HG03097 (cell line): ENCODE results near the gene CSNK1G3.
"Not testable (repeated sequence)": the region's sequence is repeated elsewhere in the genome, so short reads cannot be mapped to it uniquely, and the experiment has no call there.

ENCODE experiments used
- ATAC-seq: cut with Tn5 transposase; IDR thresholded peaks from one replicate; pipeline ENCODE4 v1.9.1; 2021; ENCODE audit not compliant: unreplicated experiment, low FRiP score

CSNK1G3 gene

GRCh38 chr5:123628860-123629544 is 117.0 kb downstream of the CSNK1G3 start:
- ATAC-seq: no peak

- ATAC-seq: no peak
Measured at GRCh38 chr5:123636006-123636405, 124.0 kb downstream of the CSNK1G3 start.

- not testable (repeated sequence) for ATAC-seq
Measured at GRCh38 chr5:123637028-123637427, 125.1 kb downstream of the CSNK1G3 start.

- ATAC-seq: no peak
Measured at GRCh38 chr5:123639244-123639643, 127.3 kb downstream of the CSNK1G3 start.

GRCh38 chr5:123645024-123645603 is 133.1 kb downstream of the CSNK1G3 start:
- ATAC-seq: no peak

GRCh38 chr5:123647066-123647465 is 135.1 kb downstream of the CSNK1G3 start:
- ATAC-seq: no peak

GRCh38 chr5:123651234-123651633 is 139.3 kb downstream of the CSNK1G3 start:
- ATAC-seq: no peak

- no peak for ATAC-seq
Measured at GRCh38 chr5:123659011-123659410, 147.0 kb downstream of the CSNK1G3 start.

- ATAC-seq: no peak
Measured at GRCh38 chr5:123659495-123659894, 147.5 kb downstream of the CSNK1G3 start.

GRCh38 chr5:123664961-123665360 is 153.0 kb downstream of the CSNK1G3 start:
- ATAC-seq: no peak

GRCh38 chr5:123665822-123666371 is 153.9 kb downstream of the CSNK1G3 start:
- no peak for ATAC-seq
